HG03469 (cell line): ENCODE results near the gene CCL25.
A peak's percentile ranks its signal among the peaks of the same experiment; 100 is the strongest.
"Not testable (repeated sequence)": the region's sequence is repeated elsewhere in the genome, so short reads cannot be mapped to it uniquely, and the experiment has no call there.

Source experiments
- ATAC-seq: cut with Tn5 transposase; IDR thresholded peaks from one replicate; pipeline ENCODE4 v1.9.1; 2021; ENCODE audit warnings: mild to moderate bottlenecking, moderate library complexity, moderate number of reproducible peaks; ENCODE audit not compliant: unreplicated experiment

The CCL25 gene

GRCh38 chr19:8052464-8052859 lies at the start of gene CCL25:
Gene CCL25, plus strand, starts transcription at chr19:8052760. Its CDS starts 290 bp downstream, at chr19:8053050.
- ATAC-seq = no peak

- no peak for ATAC-seq
These were observed 48.6 kb upstream of the CCL25 start for GRCh38 chr19:8004001-8004400.

- ATAC-seq = peak; percentile 11
These were observed 47.6 kb upstream of the CCL25 start for GRCh38 chr19:8004723-8005513.

GRCh38 chr19:8005534-8006256 lies 46.9 kb upstream of the CCL25 start, which contains the start of gene ELAVL1:
Gene ELAVL1, minus strand, starts transcription at chr19:8005641. Its CDS starts 13,826 bp downstream, at chr19:7991815.
- ATAC-seq = peak; percentile 52

- no peak for ATAC-seq
These were observed 34.8 kb upstream of the CCL25 start for GRCh38 chr19:8017808-8018207.

- ATAC-seq = no peak
These were observed 31.9 kb upstream of the CCL25 start for GRCh38 chr19:8020681-8021080.

GRCh38 chr19:8021374-8021773 lies 31.2 kb upstream of the CCL25 start:
- no peak for ATAC-seq

- ATAC-seq = no peak
These were observed 30.3 kb upstream of the CCL25 start for GRCh38 chr19:8022275-8022674.

- no peak for ATAC-seq
These were observed 29.2 kb upstream of the CCL25 start for GRCh38 chr19:8023371-8023770.

- ATAC-seq = not testable (repeated sequence)
These were observed 28.3 kb upstream of the CCL25 start for GRCh38 chr19:8024256-8024655.

- no peak for ATAC-seq
These were observed 27.2 kb upstream of the CCL25 start for GRCh38 chr19:8025316-8025715.

- no peak for ATAC-seq
These were observed 23.5 kb upstream of the CCL25 start for GRCh38 chr19:8028951-8029491.

- ATAC-seq = no peak
These were observed 21.6 kb upstream of the CCL25 start for GRCh38 chr19:8030960-8031359.

GRCh38 chr19:8033287-8034177 lies 19.0 kb upstream of the CCL25 start:
- not testable (repeated sequence) for ATAC-seq

GRCh38 chr19:8034178-8034525 lies 18.4 kb upstream of the CCL25 start:
- no peak for ATAC-seq

GRCh38 chr19:8036434-8037099 lies 16.0 kb upstream of the CCL25 start:
- no peak for ATAC-seq

GRCh38 chr19:8038815-8039214 lies 13.7 kb upstream of the CCL25 start:
- no peak for ATAC-seq

- no peak for ATAC-seq
These were observed 13.3 kb upstream of the CCL25 start for GRCh38 chr19:8039231-8039630.

GRCh38 chr19:8041531-8041931 lies 11.0 kb upstream of the CCL25 start:
- ATAC-seq = no peak

GRCh38 chr19:8042900-8043299 lies 9.7 kb upstream of the CCL25 start:
- ATAC-seq = no peak
